ENCODE measurements around the gene NTM. TPM values are rescaled to one million over a fixed set of nuclear protein-coding genes. Genes with fewer than 3 reads are reported as not detected.

The NTM gene
- total RNA-seq, 2 experiments from 2014 or later = not detected

GRCh38 chr11:131611322-131611721 is 240.9 kb downstream of the NTM start:
- ChIA-PET POLR2A (no interaction called here), CTCF (no interaction called here)
- no peak overlapping the region for H3K4me3 Mint-ChIP-seq
- no peaks in the 10 kb centered on the region for H3K36me3 Mint-ChIP-seq (ENCODE audit: low read depth)
- H3K4me1 Mint-ChIP-seq = no peaks in the 10 kb centered on the region
- no peak for DNase-seq
- peaks cover 5% of the 10 kb centered on the region for H3K9me3 Mint-ChIP-seq
- H3K27ac Mint-ChIP-seq = no peak overlapping the region
- H3K27me3 Mint-ChIP-seq = no peaks in the 10 kb centered on the region

- Mint-ChIP-seq H3K36me3 (ENCODE audit: low read depth) (no peaks in the 10 kb centered on the region), H3K9me3 (peaks cover 5% of the 10 kb centered on the region), H3K4me1 (no peaks in the 10 kb centered on the region), H3K4me3 (no peak overlapping the region), H3K27ac (no peak overlapping the region), H3K27me3 (no peaks in the 10 kb centered on the region)
- no peak for DNase-seq
- ChIA-PET POLR2A (no interaction called here), CTCF (no interaction called here)
Observed at GRCh38 chr11:131612533-131612932, 242.1 kb downstream of the NTM start.

GRCh38 chr11:131614631-131615030 is 244.2 kb downstream of the NTM start:
- H3K4me3 Mint-ChIP-seq = no peak overlapping the region
- no peaks in the 10 kb centered on the region for H3K4me1 Mint-ChIP-seq
- no peak for DNase-seq
- no peaks in the 10 kb centered on the region for H3K36me3 Mint-ChIP-seq (ENCODE audit: low read depth)
- CTCF ChIA-PET = no interaction called here
- no peak overlapping the region for H3K27ac Mint-ChIP-seq
- H3K9me3 Mint-ChIP-seq = no peaks in the 10 kb centered on the region
- H3K27me3 Mint-ChIP-seq = no peaks in the 10 kb centered on the region
- POLR2A ChIA-PET = no interaction called here

- Mint-ChIP-seq H3K9me3 (no peaks in the 10 kb centered on the region), H3K4me3 (no peak overlapping the region), H3K27ac (no peak overlapping the region), H3K4me1 (no peaks in the 10 kb centered on the region), H3K27me3 (no peaks in the 10 kb centered on the region), H3K36me3 (ENCODE audit: low read depth) (no peaks in the 10 kb centered on the region)
- ChIA-PET CTCF (no interaction called here), POLR2A (no interaction called here)
- no peak for DNase-seq
Observed at GRCh38 chr11:131615611-131616010, 245.2 kb downstream of the NTM start.

- Mint-ChIP-seq H3K36me3 (ENCODE audit: low read depth) (no peaks in the 10 kb centered on the region), H3K27me3 (no peaks in the 10 kb centered on the region), H3K4me3 (no peak overlapping the region), H3K9me3 (no peaks in the 10 kb centered on the region), H3K27ac (no peak overlapping the region), H3K4me1 (no peaks in the 10 kb centered on the region)
- ChIA-PET CTCF (no interaction called here), POLR2A (no interaction called here)
- no peak for DNase-seq
Observed at GRCh38 chr11:131616481-131617140, 246.2 kb downstream of the NTM start.

GRCh38 chr11:131618201-131618600 is 247.8 kb downstream of the NTM start:
- no peaks in the 10 kb centered on the region for H3K36me3 Mint-ChIP-seq (ENCODE audit: low read depth)
- no peak overlapping the region for H3K27ac Mint-ChIP-seq
- no peak for DNase-seq
- CTCF ChIA-PET = no interaction called here
- H3K4me3 Mint-ChIP-seq = no peak overlapping the region
- H3K9me3 Mint-ChIP-seq = peaks cover 3% of the 10 kb centered on the region
- H3K27me3 Mint-ChIP-seq = no peaks in the 10 kb centered on the region
- no peaks in the 10 kb centered on the region for H3K4me1 Mint-ChIP-seq
- POLR2A ChIA-PET = no interaction called here

GRCh38 chr11:131622193-131622592 is 251.8 kb downstream of the NTM start:
- Mint-ChIP-seq H3K27ac (no peak overlapping the region), H3K4me3 (no peak overlapping the region), H3K4me1 (no peaks in the 10 kb centered on the region), H3K9me3 (peaks cover 4% of the 10 kb centered on the region), H3K36me3 (ENCODE audit: low read depth) (no peaks in the 10 kb centered on the region), H3K27me3 (no peaks in the 10 kb centered on the region)
- CTCF ChIA-PET = no interaction called here
- POLR2A ChIA-PET = no interaction called here
- DNase-seq = no peak

GRCh38 chr11:131624531-131624930 is 254.1 kb downstream of the NTM start:
- Mint-ChIP-seq H3K27ac (no peak overlapping the region), H3K27me3 (peaks cover 1% of the 10 kb centered on the region), H3K36me3 (ENCODE audit: low read depth) (no peaks in the 10 kb centered on the region), H3K4me1 (no peaks in the 10 kb centered on the region), H3K4me3 (no peak overlapping the region), H3K9me3 (peaks cover 4% of the 10 kb centered on the region)
- ChIA-PET CTCF (no interaction called here), POLR2A (no interaction called here)
- DNase-seq = no peak

GRCh38 chr11:131626788-131627187 is 256.4 kb downstream of the NTM start:
- Mint-ChIP-seq H3K4me3 (no peak overlapping the region), H3K27me3 (peaks cover 1% of the 10 kb centered on the region), H3K9me3 (peaks cover 4% of the 10 kb centered on the region), H3K4me1 (no peaks in the 10 kb centered on the region), H3K36me3 (ENCODE audit: low read depth) (no peaks in the 10 kb centered on the region), H3K27ac (no peak overlapping the region)
- DNase-seq = no peak
- POLR2A ChIA-PET = no interaction called here
- CTCF ChIA-PET = no interaction called here

- H3K9me3 Mint-ChIP-seq = no peaks in the 10 kb centered on the region
- POLR2A ChIA-PET = no interaction called here
- H3K27ac Mint-ChIP-seq = no peak overlapping the region
- H3K4me1 Mint-ChIP-seq = no peaks in the 10 kb centered on the region
- H3K4me3 Mint-ChIP-seq = no peak overlapping the region
- CTCF ChIA-PET = no interaction called here
- peaks cover 1% of the 10 kb centered on the region for H3K27me3 Mint-ChIP-seq
- H3K36me3 Mint-ChIP-seq (ENCODE audit: low read depth) = no peaks in the 10 kb centered on the region
- no peak for DNase-seq
Observed at GRCh38 chr11:131628739-131629138, 258.3 kb downstream of the NTM start.

GRCh38 chr11:131629925-131630540 is 259.6 kb downstream of the NTM start:
- CTCF ChIA-PET = interaction anchor here (0.8 kb wide), 1 partner anchor 44 kb away, joined by 3 read pairs; no protein-coding TSS in a partner anchor
- no peaks in the 10 kb centered on the region for H3K9me3 Mint-ChIP-seq
- H3K4me1 Mint-ChIP-seq = no peaks in the 10 kb centered on the region

GRCh38 chr11:131632971-131633370 is 262.6 kb downstream of the NTM start:
- ChIA-PET POLR2A (no interaction called here), CTCF (no interaction called here)
- no peaks in the 10 kb centered on the region for H3K36me3 Mint-ChIP-seq (ENCODE audit: low read depth)
- DNase-seq = no peak
- H3K4me1 Mint-ChIP-seq = no peaks in the 10 kb centered on the region
- H3K9me3 Mint-ChIP-seq = no peaks in the 10 kb centered on the region
- H3K27ac Mint-ChIP-seq = no peak overlapping the region
- no peak overlapping the region for H3K4me3 Mint-ChIP-seq
- peaks cover 1% of the 10 kb centered on the region for H3K27me3 Mint-ChIP-seq

More at GRCh38 chr11:131629925-131630540, 259.6 kb downstream of the NTM start:
- DNase-seq = no peak
- Mint-ChIP-seq H3K27ac (no peak overlapping the region), H3K36me3 (ENCODE audit: low read depth) (no peaks in the 10 kb centered on the region), H3K27me3 (peaks cover 1% of the 10 kb centered on the region), H3K4me3 (no peak overlapping the region)
- POLR2A ChIA-PET = no interaction called here

- DNase-seq = no peak
- Mint-ChIP-seq H3K9me3 (no peaks in the 10 kb centered on the region), H3K4me3 (no peak overlapping the region), H3K36me3 (ENCODE audit: low read depth) (no peaks in the 10 kb centered on the region), H3K27me3 (no peaks in the 10 kb centered on the region), H3K27ac (no peak overlapping the region), H3K4me1 (no peaks in the 10 kb centered on the region)
- ChIA-PET POLR2A (no interaction called here), CTCF (no interaction called here)
Observed at GRCh38 chr11:131633921-131634715, 263.7 kb downstream of the NTM start.
